HG02870 (cell line): ENCODE results near the gene LCE1A.

ENCODE experiments used
- ATAC-seq: cut with Tn5 transposase; IDR thresholded peaks from one replicate; pipeline ENCODE4 v1.9.1; 2021; ENCODE audit warnings: mild to moderate bottlenecking, moderate library complexity; ENCODE audit not compliant: unreplicated experiment

Gene LCE1A

GRCh38 chr1:152827173-152827572 lies at the start of gene LCE1A:
Gene LCE1A, plus strand, starts transcription at chr1:152827473. Its CDS starts 0 bp downstream, at chr1:152827473.
- ATAC-seq, result no peak

- ATAC-seq, result no peak
Observed at GRCh38 chr1:152777510-152778137, 49.6 kb upstream of the LCE1A start.

- no peak for ATAC-seq
Observed at GRCh38 chr1:152783095-152783494, 44.2 kb upstream of the LCE1A start.

- ATAC-seq, result no peak
Observed at GRCh38 chr1:152786077-152786476, 41.2 kb upstream of the LCE1A start, which contains the start of gene LCE1E. Gene LCE1E, plus strand, starts transcription at chr1:152786257. Its CDS starts 1,043 bp downstream, at chr1:152787300.

GRCh38 chr1:152795686-152796085 lies 31.6 kb upstream of the LCE1A start:
- ATAC-seq, result no peak

- ATAC-seq, result no peak
Observed at GRCh38 chr1:152796421-152796820, 30.9 kb upstream of the LCE1A start, which contains the start of gene LCE1D. Gene LCE1D, plus strand, starts transcription at chr1:152796721. Its CDS starts 1,074 bp downstream, at chr1:152797795.

GRCh38 chr1:152801333-152801732 lies 25.9 kb upstream of the LCE1A start:
- no peak for ATAC-seq

GRCh38 chr1:152806576-152806975 lies 20.7 kb upstream of the LCE1A start, which contains the start of gene LCE1C:
Gene LCE1C, minus strand, starts transcription at chr1:152806651. Its CDS starts 1,173 bp downstream, at chr1:152805478.
- no peak for ATAC-seq

- no peak for ATAC-seq
Observed at GRCh38 chr1:152811050-152811449, 16.2 kb upstream of the LCE1A start.

GRCh38 chr1:152811671-152812070 lies 15.6 kb upstream of the LCE1A start, which contains the start of gene LCE1B:
Gene LCE1B, plus strand, starts transcription at chr1:152811971. Its CDS starts 476 bp downstream, at chr1:152812447.
- no peak for ATAC-seq

- no peak for ATAC-seq
Observed at GRCh38 chr1:152817309-152817708, 10.0 kb upstream of the LCE1A start.

- ATAC-seq, result no peak
Observed at GRCh38 chr1:152823294-152823693, 4.0 kb upstream of the LCE1A start.

- ATAC-seq, result no peak
Observed at GRCh38 chr1:152824964-152825363, 2.3 kb upstream of the LCE1A start.

GRCh38 chr1:152836870-152837269 lies 9.6 kb downstream of the LCE1A start:
- no peak for ATAC-seq

GRCh38 chr1:152842556-152842955 lies 15.3 kb downstream of the LCE1A start, which contains the start of gene LCE6A:
Gene LCE6A, plus strand, starts transcription at chr1:152842856. Its CDS starts 665 bp downstream, at chr1:152843521.
- ATAC-seq, result no peak

GRCh38 chr1:152855661-152856060 lies 28.4 kb downstream of the LCE1A start:
- ATAC-seq, result no peak

- ATAC-seq, result no peak
Observed at GRCh38 chr1:152858062-152858461, 30.8 kb downstream of the LCE1A start.

- ATAC-seq, result no peak
Observed at GRCh38 chr1:152859696-152860095, 32.4 kb downstream of the LCE1A start, which contains the start of gene LCE7A. Gene LCE7A, plus strand, starts transcription at chr1:152859996. Its CDS starts 702 bp downstream, at chr1:152860698.

- no peak for ATAC-seq
Observed at GRCh38 chr1:152860129-152860528, 32.9 kb downstream of the LCE1A start.

- no peak for ATAC-seq
Observed at GRCh38 chr1:152861374-152861773, 34.1 kb downstream of the LCE1A start.

GRCh38 chr1:152864443-152864842 lies 37.2 kb downstream of the LCE1A start:
- no peak for ATAC-seq

- ATAC-seq, result no peak
Observed at GRCh38 chr1:152866321-152866720, 39.0 kb downstream of the LCE1A start.
